Measurements from ENCODE around the gene MMADHC.

GRCh38 chr2:149596471-149596870 is 8.9 kb upstream of the MMADHC start:
- TF ChIP-seq, protein P1, sequence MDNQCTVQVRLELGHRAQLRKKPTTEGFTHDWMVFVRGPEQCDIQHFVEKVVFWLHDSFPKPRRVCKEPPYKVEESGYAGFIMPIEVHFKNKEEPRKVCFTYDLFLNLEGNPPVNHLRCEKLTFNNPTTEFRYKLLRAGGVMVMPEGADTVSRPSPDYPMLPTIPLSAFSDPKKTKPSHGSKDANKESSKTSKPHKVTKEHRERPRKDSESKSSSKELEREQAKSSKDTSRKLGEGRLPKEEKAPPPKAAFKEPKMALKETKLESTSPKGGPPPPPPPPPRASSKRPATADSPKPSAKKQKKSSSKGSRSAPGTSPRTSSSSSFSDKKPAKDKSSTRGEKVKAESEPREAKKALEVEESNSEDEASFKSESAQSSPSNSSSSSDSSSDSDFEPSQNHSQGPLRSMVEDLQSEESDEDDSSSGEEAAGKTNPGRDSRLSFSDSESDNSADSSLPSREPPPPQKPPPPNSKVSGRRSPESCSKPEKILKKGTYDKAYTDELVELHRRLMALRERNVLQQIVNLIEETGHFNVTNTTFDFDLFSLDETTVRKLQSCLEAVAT (IDR thresholded peaks at IDR 0.05): no peak
- TF ChIP-seq HDAC2 (IDR thresholded peaks at IDR 0.05) (no peak), NR1H2 (CRISPR knock-in tag; IDR thresholded peaks at IDR 0.05) (no peak), CTCF (IDR thresholded peaks at IDR 0.05 in 2 of 3, conservative IDR thresholded peaks at IDR 0.05 in 1 of 3; ENCODE audit: insufficient read depth in 2 of 3, low read depth in 1 of 3, low read length in 3 of 3) (no peak), POLR2AphosphoS5 (IDR thresholded peaks at IDR 0.05; ENCODE audit: control insufficient read depth, insufficient read depth, low read depth, low read length) (no peak), EZH2 (IDR thresholded peaks at IDR 0.05; ENCODE audit: borderline replicate concordance, low read depth, low read length) (no peak)
- TF ChIP-seq, protein P2, sequence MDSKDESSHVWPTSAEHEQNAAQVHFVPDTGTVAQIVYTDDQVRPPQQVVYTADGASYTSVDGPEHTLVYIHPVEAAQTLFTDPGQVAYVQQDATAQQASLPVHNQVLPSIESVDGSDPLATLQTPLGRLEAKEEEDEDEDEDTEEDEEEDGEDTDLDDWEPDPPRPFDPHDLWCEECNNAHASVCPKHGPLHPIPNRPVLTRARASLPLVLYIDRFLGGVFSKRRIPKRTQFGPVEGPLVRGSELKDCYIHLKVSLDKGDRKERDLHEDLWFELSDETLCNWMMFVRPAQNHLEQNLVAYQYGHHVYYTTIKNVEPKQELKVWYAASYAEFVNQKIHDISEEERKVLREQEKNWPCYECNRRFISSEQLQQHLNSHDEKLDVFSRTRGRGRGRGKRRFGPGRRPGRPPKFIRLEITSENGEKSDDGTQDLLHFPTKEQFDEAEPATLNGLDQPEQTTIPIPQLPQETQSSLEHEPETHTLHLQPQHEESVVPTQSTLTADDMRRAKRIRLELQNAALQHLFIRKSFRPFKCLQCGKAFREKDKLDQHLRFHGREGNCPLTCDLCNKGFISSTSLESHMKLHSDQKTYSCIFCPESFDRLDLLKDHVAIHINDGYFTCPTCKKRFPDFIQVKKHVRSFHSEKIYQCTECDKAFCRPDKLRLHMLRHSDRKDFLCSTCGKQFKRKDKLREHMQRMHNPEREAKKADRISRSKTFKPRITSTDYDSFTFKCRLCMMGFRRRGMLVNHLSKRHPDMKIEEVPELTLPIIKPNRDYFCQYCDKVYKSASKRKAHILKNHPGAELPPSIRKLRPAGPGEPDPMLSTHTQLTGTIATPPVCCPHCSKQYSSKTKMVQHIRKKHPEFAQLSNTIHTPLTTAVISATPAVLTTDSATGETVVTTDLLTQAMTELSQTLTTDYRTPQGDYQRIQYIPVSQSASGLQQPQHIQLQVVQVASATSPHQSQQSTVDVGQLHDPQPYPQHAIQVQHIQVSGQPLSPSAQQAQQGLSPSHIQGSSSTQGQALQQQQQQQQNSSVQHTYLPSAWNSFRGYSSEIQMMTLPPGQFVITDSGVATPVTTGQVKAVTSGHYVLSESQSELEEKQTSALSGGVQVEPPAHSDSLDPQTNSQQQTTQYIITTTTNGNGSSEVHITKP (IDR thresholded peaks at IDR 0.05; ENCODE audit: partially characterized antibody): no peak

Measured in K562 (cell line).